ENCODE results near the gene QSOX1.
A peak's percentile ranks its signal among the peaks of the same experiment; 100 is the strongest.

Gene QSOX1

GRCh38 chr1:180228648-180229482 lies 74.2 kb downstream of the QSOX1 start:
- Mint-ChIP-seq H3K4me1 (ENCODE audit: low read depth in 2 of 2) (peaks cover 8 to 16% of the 10 kb centered on the region in 2 donors), H3K36me3 (ENCODE audit: insufficient read depth) (no peaks in the 10 kb centered on the region), H3K27me3 (peaks cover 69 to 79% of the 10 kb centered on the region in 2 donors), H3K9me3 (no peaks in the 10 kb centered on the region), H3K27ac (no peak overlapping the region), H3K4me3 (peak overlapping the region; percentile 74 to 76)
- DNase-seq (no peak), ATAC-seq (replicated peaks) (no peak)

- ATAC-seq (replicated peaks): peak; percentile 49
- Mint-ChIP-seq H3K4me3 (peak within 1 kb of the TSS; percentile 76 to 80), H3K9me3 (no peaks in the 10 kb centered on the region), H3K36me3 (ENCODE audit: insufficient read depth) (no peaks in the 10 kb centered on the region), H3K27ac (no peak within 1 kb of the TSS), H3K4me1 (ENCODE audit: low read depth in 2 of 2) (peaks cover 14 to 25% of the 10 kb centered on the region in 2 donors), H3K27me3 (peaks cover 69 to 79% of the 10 kb centered on the region in 2 donors)
- DNase-seq: no peak
These were observed 75.1 kb downstream of the QSOX1 start, which contains the start of gene LHX4 for GRCh38 chr1:180229483-180230415. Gene LHX4 (plus strand): TSS chr1:180230264. CDS start chr1:180230530, 266 bp downstream.

- H3K9me3 Mint-ChIP-seq: no peaks in the 10 kb centered on the region
- DNase-seq: no peak
- peak overlapping the region; percentile 76 to 80 for H3K4me3 Mint-ChIP-seq
- H3K4me1 Mint-ChIP-seq (ENCODE audit: low read depth in 2 of 2): peaks cover 20 to 27% of the 10 kb centered on the region in 2 donors
- H3K27me3 Mint-ChIP-seq: peaks cover 69 to 79% of the 10 kb centered on the region in 2 donors
- peak; percentile 31 for ATAC-seq (replicated peaks)
- no peak overlapping the region for H3K27ac Mint-ChIP-seq
- no peaks in the 10 kb centered on the region for H3K36me3 Mint-ChIP-seq (ENCODE audit: insufficient read depth)
These were observed 75.7 kb downstream of the QSOX1 start for GRCh38 chr1:180230416-180230790.

- ATAC-seq (replicated peaks): peak; percentile 17
- H3K4me1 Mint-ChIP-seq (ENCODE audit: low read depth in 2 of 2): peaks cover 24 to 27% of the 10 kb centered on the region in 2 donors
- H3K9me3 Mint-ChIP-seq: no peaks in the 10 kb centered on the region
- no peak for DNase-seq
- peak overlapping the region; percentile 76 to 80 for H3K4me3 Mint-ChIP-seq
- H3K27ac Mint-ChIP-seq: no peak overlapping the region
- H3K36me3 Mint-ChIP-seq (ENCODE audit: insufficient read depth): no peaks in the 10 kb centered on the region
- peaks cover 73 to 80% of the 10 kb centered on the region in 2 donors for H3K27me3 Mint-ChIP-seq
These were observed 76.3 kb downstream of the QSOX1 start for GRCh38 chr1:180230791-180231505.

GRCh38 chr1:180231506-180231921 lies 76.8 kb downstream of the QSOX1 start:
- H3K4me1 Mint-ChIP-seq (ENCODE audit: low read depth in 2 of 2): peaks cover 27 to 28% of the 10 kb centered on the region in 2 donors
- H3K27me3 Mint-ChIP-seq: peaks cover 75 to 80% of the 10 kb centered on the region in 2 donors
- no peak overlapping the region for H3K27ac Mint-ChIP-seq
- ATAC-seq (replicated peaks) (peak; percentile 29), DNase-seq (no peak)
- H3K36me3 Mint-ChIP-seq (ENCODE audit: insufficient read depth): no peaks in the 10 kb centered on the region
- no peaks in the 10 kb centered on the region for H3K9me3 Mint-ChIP-seq
- peak overlapping the region; percentile 76 to 80 for H3K4me3 Mint-ChIP-seq

- Mint-ChIP-seq H3K4me1 (ENCODE audit: low read depth in 2 of 2) (peaks cover 27 to 29% of the 10 kb centered on the region in 2 donors), H3K9me3 (no peaks in the 10 kb centered on the region), H3K27me3 (peaks cover 75 to 80% of the 10 kb centered on the region in 2 donors), H3K4me3 (peak overlapping the region; percentile 76 to 80), H3K27ac (no peak overlapping the region), H3K36me3 (ENCODE audit: insufficient read depth) (no peaks in the 10 kb centered on the region)
- ATAC-seq (replicated peaks) (no peak), DNase-seq (no peak)
These were observed 77.3 kb downstream of the QSOX1 start for GRCh38 chr1:180231936-180232335.

- peak overlapping the region; percentile 76 to 80 for H3K4me3 Mint-ChIP-seq
- peaks cover 78 to 80% of the 10 kb centered on the region in 2 donors for H3K27me3 Mint-ChIP-seq
- DNase-seq (no peak), ATAC-seq (replicated peaks) (no peak)
- H3K36me3 Mint-ChIP-seq (ENCODE audit: insufficient read depth): no peaks in the 10 kb centered on the region
- no peaks in the 10 kb centered on the region for H3K9me3 Mint-ChIP-seq
- no peak overlapping the region for H3K27ac Mint-ChIP-seq
- peaks cover 27 to 29% of the 10 kb centered on the region in 2 donors for H3K4me1 Mint-ChIP-seq (ENCODE audit: low read depth in 2 of 2)
These were observed 77.9 kb downstream of the QSOX1 start for GRCh38 chr1:180232521-180233043.

- H3K4me1 Mint-ChIP-seq (ENCODE audit: low read depth in 2 of 2): peaks cover 26 to 29% of the 10 kb centered on the region in 2 donors
- no peaks in the 10 kb centered on the region for H3K9me3 Mint-ChIP-seq
- peak overlapping the region in 1 of 2 donors; percentile 51 for H3K4me3 Mint-ChIP-seq
- ATAC-seq (replicated peaks) (no peak), DNase-seq (no peak)
- H3K27ac Mint-ChIP-seq: no peak overlapping the region
- H3K36me3 Mint-ChIP-seq (ENCODE audit: insufficient read depth): no peaks in the 10 kb centered on the region
- H3K27me3 Mint-ChIP-seq: peaks cover 78 to 80% of the 10 kb centered on the region in 2 donors
These were observed 78.7 kb downstream of the QSOX1 start for GRCh38 chr1:180233191-180234011.

- H3K27ac Mint-ChIP-seq: no peak overlapping the region
These were observed 79.9 kb downstream of the QSOX1 start for GRCh38 chr1:180234369-180235076.

GRCh38 chr1:180235077-180235501 lies 80.4 kb downstream of the QSOX1 start:
- ATAC-seq (replicated peaks): no peak
- no peak overlapping the region for H3K27ac Mint-ChIP-seq
- H3K27me3 Mint-ChIP-seq: peaks cover 88 to 89% of the 10 kb centered on the region in 2 donors
- no peaks in the 10 kb centered on the region for H3K36me3 Mint-ChIP-seq (ENCODE audit: insufficient read depth)
- no peak for DNase-seq
- no peaks in the 10 kb centered on the region for H3K9me3 Mint-ChIP-seq
- H3K4me3 Mint-ChIP-seq: peak overlapping the region in 1 of 2 donors; percentile 66
- H3K4me1 Mint-ChIP-seq (ENCODE audit: low read depth in 2 of 2): peaks cover 21 to 26% of the 10 kb centered on the region in 2 donors

More at GRCh38 chr1:180234369-180235076, 79.9 kb downstream of the QSOX1 start:
- H3K27me3 Mint-ChIP-seq: peaks cover 82 to 84% of the 10 kb centered on the region in 2 donors
- H3K4me1 Mint-ChIP-seq (ENCODE audit: low read depth in 2 of 2): peaks cover 21 to 26% of the 10 kb centered on the region in 2 donors
- no peak for ATAC-seq (replicated peaks)
- H3K4me3 Mint-ChIP-seq: peak overlapping the region; percentile 27 to 66
- DNase-seq: no peak
- H3K36me3 Mint-ChIP-seq (ENCODE audit: insufficient read depth): no peaks in the 10 kb centered on the region
- H3K9me3 Mint-ChIP-seq: no peaks in the 10 kb centered on the region

- H3K9me3 Mint-ChIP-seq: no peaks in the 10 kb centered on the region
- no peak overlapping the region for H3K27ac Mint-ChIP-seq
- ATAC-seq (replicated peaks) (no peak), DNase-seq (no peak)
- H3K36me3 Mint-ChIP-seq (ENCODE audit: insufficient read depth): no peaks in the 10 kb centered on the region
- H3K27me3 Mint-ChIP-seq: peaks cover 92 to 95% of the 10 kb centered on the region in 2 donors
- H3K4me3 Mint-ChIP-seq: peak overlapping the region in 1 of 2 donors; percentile 66
- peaks cover 21 to 24% of the 10 kb centered on the region in 2 donors for H3K4me1 Mint-ChIP-seq (ENCODE audit: low read depth in 2 of 2)
These were observed 81.0 kb downstream of the QSOX1 start for GRCh38 chr1:180235502-180236239.
